GM21786 (cell line): ENCODE data around the gene DFFB.
"Not testable (repeated sequence)": the region's sequence is repeated elsewhere in the genome, so short reads cannot be mapped to it uniquely, and the experiment has no call there.

ENCODE experiments used
- ATAC-seq: cut with Tn5 transposase; IDR thresholded peaks from one replicate; pipeline ENCODE4 v1.9.1; 2021; ENCODE audit not compliant: unreplicated experiment

Gene DFFB

GRCh38 chr1:3856923-3857790 is at the start of gene DFFB, which contains the start of gene CEP104:
Gene DFFB, plus strand, starts transcription at chr1:3857476. Its CDS starts 128 bp downstream, at chr1:3857604.
Gene CEP104, minus strand, starts transcription at chr1:3857211. Its CDS starts 4,804 bp downstream, at chr1:3852407.
- peak; percentile 93 for ATAC-seq

GRCh38 chr1:3807769-3808168 is 49.5 kb upstream of the DFFB start:
- ATAC-seq, result no peak

DNA sequence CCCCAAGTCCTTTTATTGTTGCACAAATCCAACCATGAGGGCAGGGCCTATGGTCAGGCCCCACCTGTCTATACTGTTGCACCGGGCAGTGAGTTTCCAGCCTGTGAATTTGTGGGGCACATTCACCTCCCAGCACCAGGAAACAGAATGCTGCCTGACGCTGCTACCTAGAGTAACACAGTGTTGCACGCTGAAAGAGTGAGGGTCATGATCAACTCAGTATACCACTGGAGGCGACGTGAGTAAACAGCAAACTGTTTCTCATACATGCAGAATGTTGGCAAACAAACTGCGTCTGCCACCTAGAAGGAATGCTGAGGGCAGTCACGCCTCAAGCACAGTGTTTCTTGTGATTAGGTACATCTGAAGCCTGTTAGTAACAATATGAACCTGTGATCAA is 47.6 kb upstream of the DFFB start:
- ATAC-seq, result no peak

- ATAC-seq, result not testable (repeated sequence)
These were observed 47.0 kb upstream of the DFFB start for GRCh38 chr1:3810149-3810761.

DNA sequence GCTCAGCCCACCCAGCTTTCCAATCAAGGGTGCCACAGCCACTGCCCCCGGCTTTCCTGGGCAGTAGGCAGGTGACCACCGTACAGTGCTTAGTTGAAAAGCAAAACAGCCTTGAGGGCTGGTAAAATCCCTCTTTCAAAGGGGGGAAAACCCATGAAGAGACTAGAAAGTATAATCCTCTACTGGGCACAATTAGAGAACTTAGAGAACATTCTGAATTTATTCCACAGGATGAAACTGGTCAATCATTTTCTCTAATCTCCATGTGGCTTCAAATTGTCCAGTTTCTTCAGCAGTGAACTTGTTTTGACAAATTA is 45.7 kb upstream of the DFFB start:
- no peak for ATAC-seq

DNA sequence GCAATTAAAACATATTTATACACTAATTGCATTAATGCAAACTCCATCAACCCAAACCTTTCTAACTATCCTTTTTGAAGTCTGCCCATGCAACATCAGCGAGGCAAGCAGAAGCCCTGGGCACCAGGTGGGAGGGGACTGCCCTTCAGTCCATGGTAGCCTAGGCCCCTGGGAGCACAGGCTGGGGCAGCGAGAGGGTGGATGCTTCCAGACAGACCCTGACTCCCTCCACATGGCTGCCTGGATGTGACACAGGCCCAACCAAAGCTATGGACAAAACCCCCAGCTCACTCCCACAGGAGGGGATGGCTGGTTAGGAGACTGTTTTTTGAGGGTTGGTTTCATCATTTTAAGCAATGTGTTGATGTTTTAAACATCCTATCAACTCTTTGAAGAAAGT is 43.2 kb upstream of the DFFB start:
- no peak for ATAC-seq

- ATAC-seq, result no peak
These were observed 42.3 kb upstream of the DFFB start for GRCh38 chr1:3814771-3815561.

DNA sequence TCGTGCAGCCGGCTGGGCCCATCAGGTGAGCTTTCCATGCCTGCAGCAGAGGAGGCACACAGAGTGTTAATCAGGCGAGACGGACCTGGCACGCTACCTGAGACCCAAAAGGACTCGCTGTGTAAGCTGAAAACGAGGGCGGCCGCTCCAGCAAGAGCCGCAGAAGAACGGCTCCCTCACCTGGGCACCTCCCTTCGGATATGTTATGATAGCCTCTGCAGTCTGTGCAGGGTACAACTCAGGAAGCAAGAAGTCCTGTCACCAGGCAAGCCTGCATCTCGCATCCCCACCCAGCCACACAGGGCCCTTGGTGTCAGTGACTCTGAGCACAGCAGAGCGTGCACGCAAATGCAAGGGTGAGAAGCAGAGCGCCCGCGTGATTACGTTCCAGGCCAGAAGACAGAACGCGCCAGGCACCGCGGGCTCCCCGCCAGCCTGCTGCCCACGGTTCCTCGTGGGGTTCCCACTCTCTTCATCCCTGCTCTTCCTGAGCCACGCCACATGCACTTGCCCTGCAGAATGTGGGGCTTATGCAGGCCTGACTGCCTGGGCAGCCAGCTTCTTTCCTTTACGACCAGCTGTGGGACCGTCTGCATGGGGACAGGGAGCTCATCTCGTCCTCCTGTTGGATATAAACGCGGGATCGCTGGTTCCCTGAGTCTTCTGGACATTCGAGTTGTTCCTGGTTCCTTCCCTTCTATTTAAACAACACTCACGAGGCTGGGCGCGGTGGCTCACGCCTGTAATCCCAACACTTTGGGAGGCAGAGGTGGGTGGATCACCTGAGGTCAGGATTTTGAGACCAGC is 40.7 kb upstream of the DFFB start:
- ATAC-seq, result no peak

DNA sequence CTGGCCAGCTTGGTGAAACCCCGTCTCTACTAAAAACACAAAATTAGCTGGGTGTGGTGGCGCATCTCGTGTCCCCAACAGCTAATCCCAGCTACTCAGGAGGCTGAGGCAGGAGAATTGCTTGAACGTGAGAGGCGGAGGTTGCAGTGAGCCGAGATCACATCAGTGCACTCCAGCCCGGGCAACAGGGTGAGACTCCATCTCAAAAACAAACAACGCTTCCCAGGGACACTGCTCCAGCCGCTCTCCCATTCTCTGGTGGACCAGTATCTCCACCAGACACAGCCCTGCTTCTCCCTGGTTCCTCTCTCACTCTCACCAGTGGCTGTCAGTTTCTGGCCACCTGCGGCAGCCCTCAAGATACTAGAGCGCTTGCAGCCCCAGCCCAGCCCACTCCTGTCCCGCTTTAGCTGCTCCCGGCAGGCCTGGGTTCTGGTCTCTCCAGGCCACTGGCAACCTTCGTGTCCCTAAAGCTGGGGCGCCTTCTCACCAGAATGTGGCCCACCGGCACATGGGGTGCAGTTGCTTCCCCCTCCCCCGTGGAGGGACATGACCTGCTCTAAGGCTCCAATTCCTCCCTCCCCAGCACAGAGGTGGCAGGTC is 40.0 kb upstream of the DFFB start:
- ATAC-seq, result no peak

DNA sequence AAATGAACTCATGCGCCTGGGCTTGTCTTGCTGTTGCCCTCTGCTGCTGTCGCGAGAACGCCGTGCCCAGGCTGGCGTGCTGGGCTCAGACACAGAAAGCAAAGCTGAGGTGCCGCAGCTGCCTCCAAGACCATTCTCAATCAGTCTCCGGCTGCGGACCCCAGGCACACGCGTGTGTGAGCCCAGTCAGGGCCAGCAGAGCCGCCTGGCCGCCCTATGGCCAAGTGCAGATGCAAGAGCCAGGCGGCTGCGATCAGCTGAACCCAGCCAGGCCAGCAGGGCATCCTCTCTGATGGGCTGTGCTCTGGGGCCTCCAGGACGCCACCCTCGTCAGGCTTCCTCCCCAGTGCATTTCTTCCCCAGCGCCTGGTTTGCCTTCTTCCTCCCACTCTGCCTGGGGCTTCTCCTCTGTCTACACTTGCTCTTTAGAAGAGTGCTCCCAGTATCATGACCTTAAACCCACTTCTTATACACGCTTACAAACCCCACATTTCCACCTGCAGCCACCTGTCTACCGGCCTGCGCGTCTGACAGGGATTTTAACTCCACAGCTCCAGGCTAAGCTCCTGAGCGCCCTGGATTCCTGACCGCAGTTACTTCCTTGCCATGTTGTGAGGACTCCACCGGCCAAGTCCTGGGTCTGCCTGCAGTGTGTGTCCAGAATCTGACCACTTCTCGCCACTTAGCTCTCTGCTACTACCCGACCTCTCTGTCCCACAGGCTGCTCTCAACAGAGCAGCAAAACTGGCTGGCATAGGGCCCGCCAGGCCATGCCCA is 39.3 kb upstream of the DFFB start:
- no peak for ATAC-seq

GRCh38 chr1:3819771-3820200 is 37.5 kb upstream of the DFFB start:
- no peak for ATAC-seq

DNA sequence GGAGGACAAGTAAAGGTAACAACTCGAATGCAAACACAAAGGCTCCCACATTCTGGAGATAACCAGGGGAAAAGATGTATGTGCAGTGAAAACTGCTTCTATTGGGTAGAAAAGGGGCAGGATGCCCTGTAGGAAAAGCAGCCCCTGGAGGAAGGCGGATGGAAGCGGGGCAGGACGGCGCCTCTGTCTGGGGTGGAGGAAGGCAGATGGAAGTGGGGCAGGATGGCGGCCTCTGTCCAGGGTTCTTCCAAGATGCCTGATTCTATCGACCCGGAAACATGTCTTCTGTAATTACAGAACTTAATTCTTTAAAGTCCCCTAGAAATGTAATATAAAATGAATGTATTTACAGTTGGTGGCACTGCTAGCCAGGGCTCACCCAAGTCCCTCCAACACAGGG is 37.0 kb upstream of the DFFB start:
- no peak for ATAC-seq

DNA sequence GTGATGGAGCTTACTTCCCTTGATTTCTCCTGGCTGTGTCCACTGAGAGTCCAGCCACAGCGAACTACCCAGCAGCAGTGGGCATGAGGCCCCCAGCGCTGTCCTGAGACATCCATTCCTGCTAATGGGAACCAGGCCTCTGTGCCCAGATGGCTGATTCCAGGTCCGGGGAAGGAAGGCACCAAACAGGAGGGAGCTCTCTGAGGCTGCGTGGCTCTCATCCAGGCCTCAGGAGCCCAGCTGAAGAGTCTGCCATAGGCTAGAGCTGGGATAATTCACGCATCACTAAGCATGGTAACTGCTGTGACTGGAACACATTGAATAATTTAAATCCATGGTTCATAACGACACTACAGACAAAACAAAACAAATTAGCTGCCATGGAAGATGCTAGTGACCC is 36.3 kb upstream of the DFFB start:
- no peak for ATAC-seq

GRCh38 chr1:3821447-3821846 is 35.8 kb upstream of the DFFB start:
- ATAC-seq, result no peak

- ATAC-seq, result no peak
These were observed 35.4 kb upstream of the DFFB start for GRCh38 chr1:3821908-3822307.

DNA sequence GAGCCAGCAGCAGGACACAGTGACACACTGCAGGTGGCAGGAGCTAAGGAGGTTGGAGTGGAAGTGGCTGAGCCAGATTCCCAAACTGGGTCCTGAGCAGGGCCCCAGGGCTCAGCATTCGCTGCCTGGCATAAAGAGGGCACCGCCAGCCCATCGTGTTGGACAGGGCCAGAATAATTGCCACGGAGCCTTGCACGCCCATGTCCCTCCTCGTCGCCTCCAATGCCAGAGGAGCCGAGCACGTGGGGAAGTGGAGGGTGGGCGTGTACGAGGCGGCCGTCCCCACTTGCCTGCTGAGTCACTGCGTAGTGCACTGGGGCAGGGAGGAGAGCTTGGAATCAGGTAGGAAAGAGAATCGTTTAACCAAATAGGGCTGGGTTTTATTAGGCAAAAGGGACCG is 34.9 kb upstream of the DFFB start:
- ATAC-seq, result no peak

DNA sequence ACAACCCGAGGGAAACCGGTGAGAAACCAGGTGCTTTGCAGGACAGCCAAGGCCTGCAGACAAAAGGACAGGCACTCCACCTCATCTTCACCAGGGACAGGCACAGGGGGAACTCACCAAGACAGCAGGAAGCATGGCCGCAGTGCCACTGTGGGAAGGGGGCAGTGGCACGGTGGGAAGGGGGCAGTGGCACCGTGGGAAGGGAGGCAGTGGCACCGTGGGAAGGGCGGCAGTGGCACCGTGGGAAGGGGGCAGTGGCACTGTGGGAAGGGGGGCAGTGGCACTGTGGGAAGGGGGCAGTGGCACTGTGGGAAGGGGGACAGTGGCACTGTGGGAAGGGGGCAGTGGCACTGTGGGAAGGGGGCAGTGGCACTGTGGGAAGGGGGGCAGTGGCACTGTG is 32.6 kb upstream of the DFFB start:
- no peak for ATAC-seq

DNA sequence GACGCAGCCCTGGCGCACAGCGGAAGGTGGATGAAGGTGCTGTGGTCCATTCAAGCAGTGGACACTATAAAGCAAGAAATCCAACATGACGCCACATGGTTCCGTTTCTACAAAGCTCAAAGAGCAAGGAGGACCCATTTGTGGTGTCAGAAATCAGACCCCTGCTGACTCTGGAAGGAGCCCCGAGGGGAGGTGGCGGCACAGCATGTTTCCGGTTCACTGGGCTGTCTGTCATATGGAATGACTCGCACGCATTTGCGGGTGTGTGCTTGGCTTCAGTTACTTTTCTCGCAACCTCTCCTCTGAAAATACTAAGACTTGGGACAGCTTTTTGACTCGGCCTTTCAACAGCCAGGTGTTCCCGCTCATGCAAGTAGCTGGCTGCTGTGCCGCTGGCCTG is 31.9 kb upstream of the DFFB start:
- ATAC-seq, result no peak

DNA sequence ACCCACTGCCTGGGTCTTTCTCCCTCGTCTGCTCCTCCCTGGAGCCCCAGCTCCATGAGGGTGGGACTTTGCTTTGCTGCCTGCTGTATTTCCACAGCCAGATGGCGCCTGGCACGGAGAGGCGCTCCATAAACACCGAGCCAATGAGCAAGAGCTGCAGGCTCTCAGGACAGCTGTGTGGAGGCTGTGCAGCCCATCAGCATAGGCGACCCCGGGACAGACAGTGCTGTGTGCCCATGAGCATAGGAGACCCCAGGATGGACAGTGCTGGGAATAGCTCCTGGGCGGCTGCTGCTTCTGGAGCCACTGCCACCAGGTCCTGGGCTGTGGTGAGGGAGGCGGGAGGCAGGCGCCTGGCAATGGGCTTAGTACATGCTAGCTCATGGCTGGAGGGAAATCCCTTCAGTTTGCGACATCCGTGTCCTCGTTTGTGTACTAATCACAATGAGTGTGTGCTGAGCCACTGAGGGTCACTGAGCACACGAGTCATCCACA is 29.4 kb upstream of the DFFB start:
- ATAC-seq, result no peak

DNA sequence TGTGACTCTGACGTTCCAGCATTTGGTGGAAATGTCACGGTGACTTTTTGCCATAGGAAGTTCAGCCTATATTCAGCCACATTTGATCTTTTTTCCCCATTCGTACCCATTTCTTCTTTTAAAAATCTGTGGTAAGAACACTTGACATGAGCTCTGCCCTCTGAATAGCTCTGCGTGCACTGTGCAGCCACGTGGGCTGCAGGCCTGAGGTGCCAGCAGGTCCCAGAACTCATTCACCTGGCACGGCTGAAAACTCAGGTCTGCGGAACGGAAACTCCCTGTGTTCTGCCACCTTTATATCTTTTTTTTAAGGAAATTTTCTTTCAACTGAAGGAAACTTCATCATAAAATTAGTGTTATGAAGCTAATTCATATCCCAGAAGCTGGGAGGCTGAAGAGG is 28.9 kb upstream of the DFFB start:
- no peak for ATAC-seq
